Liver (tissue), 3 donors: ENCODE results near the gene TMPRSS2.

Source experiments
- GABPA ChIP-seq, 2 donors: IDR thresholded peaks in 1 of 2; conservative IDR thresholded peaks in 1 of 2; 2 replicates each; pipeline ENCODE4 v1.6.1; 2016; ENCODE audit warnings: antibody characterized with exemption in 2 of 2, mild to moderate bottlenecking in 1 of 2, moderate library complexity in 1 of 2
- JUND ChIP-seq, 2 donors: IDR thresholded peaks; 2 replicates each; pipeline ENCODE4 v1.6.1; 2016; ENCODE audit warnings: antibody characterized with exemption in 2 of 2
- NR2F2 ChIP-seq: IDR thresholded peaks from 2 replicates; pipeline ENCODE4 v1.6.1; 2016; ENCODE audit warnings: antibody characterized with exemption
- SP1 ChIP-seq: IDR thresholded peaks from 2 replicates; pipeline ENCODE4 v1.6.1; 2018; ENCODE audit warnings: antibody characterized with exemption, mild to moderate bottlenecking
- TAF1 ChIP-seq: conservative IDR thresholded peaks from 2 replicates; pipeline ENCODE4 v1.6.1; 2016; ENCODE audit warnings: antibody characterized with exemption, mild to moderate bottlenecking
- YY1 ChIP-seq: IDR thresholded peaks from 2 replicates; pipeline ENCODE4 v1.6.1; 2016; ENCODE audit warnings: antibody characterized with exemption, mild to moderate bottlenecking
- TF ChIP-seq, protein P1 (sequence below): fragments of 150-350 bp; IDR thresholded peaks from 2 replicates; pipeline ENCODE4 v1.5.1; 2017; ENCODE audit warnings: improper control_type of control experiment, low read depth, low read length; ENCODE audit not compliant: missing input control
- TF ChIP-seq, protein P2 (sequence below): IDR thresholded peaks from 2 replicates; pipeline ENCODE4 v1.6.1; 2016; ENCODE audit warnings: antibody characterized with exemption, mild to moderate bottlenecking
- TF ChIP-seq, protein P3 (sequence below): IDR thresholded peaks from 2 replicates; pipeline ENCODE4 v1.6.1; 2016; ENCODE audit warnings: antibody characterized with exemption
- TF ChIP-seq, protein P4 (sequence below): IDR thresholded peaks from 2 replicates; pipeline ENCODE4 v1.6.1; 2016; ENCODE audit warnings: antibody characterized with exemption
- donor health status: healthy.
- donor health status: healthy.

DNA sequence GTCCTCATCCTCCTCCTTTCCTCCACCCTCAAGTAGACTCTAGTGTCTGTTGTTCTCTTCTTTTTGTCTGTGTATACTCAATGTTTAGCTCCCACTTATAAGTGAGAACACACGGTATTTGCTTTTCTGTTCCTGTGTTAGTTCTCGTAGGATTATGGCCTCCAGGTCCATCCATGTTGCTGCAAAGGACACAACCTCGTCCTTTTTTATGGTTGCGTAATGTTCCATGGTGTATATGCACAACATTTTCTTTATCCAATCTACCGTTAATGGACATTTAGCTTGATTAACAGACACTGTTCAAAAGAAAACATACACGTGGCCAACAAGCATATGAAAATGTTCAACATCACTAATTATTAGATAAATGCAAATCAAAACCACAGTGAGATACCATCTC is 44.3 kb upstream of the TMPRSS2 start:
- TF ChIP-seq, protein P1, sequence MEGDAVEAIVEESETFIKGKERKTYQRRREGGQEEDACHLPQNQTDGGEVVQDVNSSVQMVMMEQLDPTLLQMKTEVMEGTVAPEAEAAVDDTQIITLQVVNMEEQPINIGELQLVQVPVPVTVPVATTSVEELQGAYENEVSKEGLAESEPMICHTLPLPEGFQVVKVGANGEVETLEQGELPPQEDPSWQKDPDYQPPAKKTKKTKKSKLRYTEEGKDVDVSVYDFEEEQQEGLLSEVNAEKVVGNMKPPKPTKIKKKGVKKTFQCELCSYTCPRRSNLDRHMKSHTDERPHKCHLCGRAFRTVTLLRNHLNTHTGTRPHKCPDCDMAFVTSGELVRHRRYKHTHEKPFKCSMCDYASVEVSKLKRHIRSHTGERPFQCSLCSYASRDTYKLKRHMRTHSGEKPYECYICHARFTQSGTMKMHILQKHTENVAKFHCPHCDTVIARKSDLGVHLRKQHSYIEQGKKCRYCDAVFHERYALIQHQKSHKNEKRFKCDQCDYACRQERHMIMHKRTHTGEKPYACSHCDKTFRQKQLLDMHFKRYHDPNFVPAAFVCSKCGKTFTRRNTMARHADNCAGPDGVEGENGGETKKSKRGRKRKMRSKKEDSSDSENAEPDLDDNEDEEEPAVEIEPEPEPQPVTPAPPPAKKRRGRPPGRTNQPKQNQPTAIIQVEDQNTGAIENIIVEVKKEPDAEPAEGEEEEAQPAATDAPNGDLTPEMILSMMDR: no peak
- TF ChIP-seq, protein P2, sequence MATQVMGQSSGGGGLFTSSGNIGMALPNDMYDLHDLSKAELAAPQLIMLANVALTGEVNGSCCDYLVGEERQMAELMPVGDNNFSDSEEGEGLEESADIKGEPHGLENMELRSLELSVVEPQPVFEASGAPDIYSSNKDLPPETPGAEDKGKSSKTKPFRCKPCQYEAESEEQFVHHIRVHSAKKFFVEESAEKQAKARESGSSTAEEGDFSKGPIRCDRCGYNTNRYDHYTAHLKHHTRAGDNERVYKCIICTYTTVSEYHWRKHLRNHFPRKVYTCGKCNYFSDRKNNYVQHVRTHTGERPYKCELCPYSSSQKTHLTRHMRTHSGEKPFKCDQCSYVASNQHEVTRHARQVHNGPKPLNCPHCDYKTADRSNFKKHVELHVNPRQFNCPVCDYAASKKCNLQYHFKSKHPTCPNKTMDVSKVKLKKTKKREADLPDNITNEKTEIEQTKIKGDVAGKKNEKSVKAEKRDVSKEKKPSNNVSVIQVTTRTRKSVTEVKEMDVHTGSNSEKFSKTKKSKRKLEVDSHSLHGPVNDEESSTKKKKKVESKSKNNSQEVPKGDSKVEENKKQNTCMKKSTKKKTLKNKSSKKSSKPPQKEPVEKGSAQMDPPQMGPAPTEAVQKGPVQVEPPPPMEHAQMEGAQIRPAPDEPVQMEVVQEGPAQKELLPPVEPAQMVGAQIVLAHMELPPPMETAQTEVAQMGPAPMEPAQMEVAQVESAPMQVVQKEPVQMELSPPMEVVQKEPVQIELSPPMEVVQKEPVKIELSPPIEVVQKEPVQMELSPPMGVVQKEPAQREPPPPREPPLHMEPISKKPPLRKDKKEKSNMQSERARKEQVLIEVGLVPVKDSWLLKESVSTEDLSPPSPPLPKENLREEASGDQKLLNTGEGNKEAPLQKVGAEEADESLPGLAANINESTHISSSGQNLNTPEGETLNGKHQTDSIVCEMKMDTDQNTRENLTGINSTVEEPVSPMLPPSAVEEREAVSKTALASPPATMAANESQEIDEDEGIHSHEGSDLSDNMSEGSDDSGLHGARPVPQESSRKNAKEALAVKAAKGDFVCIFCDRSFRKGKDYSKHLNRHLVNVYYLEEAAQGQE: no peak
- no peak for TF ChIP-seq SP1
- TF ChIP-seq, protein P3, sequence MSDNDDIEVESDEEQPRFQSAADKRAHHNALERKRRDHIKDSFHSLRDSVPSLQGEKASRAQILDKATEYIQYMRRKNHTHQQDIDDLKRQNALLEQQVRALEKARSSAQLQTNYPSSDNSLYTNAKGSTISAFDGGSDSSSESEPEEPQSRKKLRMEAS: no peak
- no peak for TF ChIP-seq TAF1
- no peak for TF ChIP-seq YY1
- TF ChIP-seq, protein P4, sequence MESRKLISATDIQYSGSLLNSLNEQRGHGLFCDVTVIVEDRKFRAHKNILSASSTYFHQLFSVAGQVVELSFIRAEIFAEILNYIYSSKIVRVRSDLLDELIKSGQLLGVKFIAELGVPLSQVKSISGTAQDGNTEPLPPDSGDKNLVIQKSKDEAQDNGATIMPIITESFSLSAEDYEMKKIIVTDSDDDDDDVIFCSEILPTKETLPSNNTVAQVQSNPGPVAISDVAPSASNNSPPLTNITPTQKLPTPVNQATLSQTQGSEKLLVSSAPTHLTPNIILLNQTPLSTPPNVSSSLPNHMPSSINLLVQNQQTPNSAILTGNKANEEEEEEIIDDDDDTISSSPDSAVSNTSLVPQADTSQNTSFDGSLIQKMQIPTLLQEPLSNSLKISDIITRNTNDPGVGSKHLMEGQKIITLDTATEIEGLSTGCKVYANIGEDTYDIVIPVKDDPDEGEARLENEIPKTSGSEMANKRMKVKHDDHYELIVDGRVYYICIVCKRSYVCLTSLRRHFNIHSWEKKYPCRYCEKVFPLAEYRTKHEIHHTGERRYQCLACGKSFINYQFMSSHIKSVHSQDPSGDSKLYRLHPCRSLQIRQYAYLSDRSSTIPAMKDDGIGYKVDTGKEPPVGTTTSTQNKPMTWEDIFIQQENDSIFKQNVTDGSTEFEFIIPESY: no peak
- TF ChIP-seq JUND (IDR thresholded peaks at IDR 0.05): no peak
- no peak for TF ChIP-seq GABPA (IDR thresholded peaks at IDR 0.05 in 1 of 2, conservative IDR thresholded peaks at IDR 0.05 in 1 of 2)
- no peak for TF ChIP-seq NR2F2
